ENCODE results near the gene RCOR2. TPM values are rescaled to one million over a fixed set of nuclear protein-coding genes. Genes with fewer than 3 reads are reported as not detected.
A peak's percentile ranks its signal among the peaks of the same experiment; 100 is the strongest.

The RCOR2 gene
- total and polyA plus RNA-seq, 2 of the 13 experiments (the other 11 are each of a cell fraction or from before 2014, with no cell fraction given): 8.3 to 8.5 TPM

- TF ChIP-seq ZNF205 (CRISPR knock-in tag; IDR thresholded peaks at IDR 0.05) (peak; percentile 94), ZNF468 (CRISPR knock-in tag; IDR thresholded peaks at IDR 0.05) (no peak), ATRX (CRISPR knock-in tag; IDR thresholded peaks at IDR 0.05; ENCODE audit: borderline replicate concordance) (no peak), RELA (CRISPR knock-in tag; IDR thresholded peaks at IDR 0.05) (no peak), KDM3A (CRISPR knock-in tag; IDR thresholded peaks at IDR 0.05; ENCODE audit: low read depth) (peak; percentile 84; the same call in 1 of the 2 replicates), TRIM22 (IDR thresholded peaks at IDR 0.05) (no peak), BRD4 (CRISPR knock-in tag; IDR thresholded peaks at IDR 0.05) (no peak), ZNF784 (CRISPR knock-in tag; IDR thresholded peaks at IDR 0.05; ENCODE audit: borderline replicate concordance) (no peak), USF2 (IDR thresholded peaks at IDR 0.05; ENCODE audit: low read depth, low read length) (no peak), USF2 (CRISPR knock-in tag; IDR thresholded peaks at IDR 0.05; ENCODE audit: borderline replicate concordance) (no peak), TSC22D2 (CRISPR knock-in tag; IDR thresholded peaks at IDR 0.05; ENCODE audit: borderline replicate concordance) (no peak), MATR3 (CRISPR knock-in tag; IDR thresholded peaks at IDR 0.05) (no peak), HDAC6 (IDR thresholded peaks at IDR 0.05; ENCODE audit: low read depth, low read length) (no peak), ZNF33A (CRISPR knock-in tag; IDR thresholded peaks at IDR 0.05; ENCODE audit: borderline replicate concordance) (no peak), E2F5 (CRISPR knock-in tag; conservative IDR thresholded peaks at IDR 0.05) (no peak), RBM22 (optimal IDR thresholded peaks at IDR 0.05; ENCODE audit: low read length) (no peak), MAZ (IDR thresholded peaks at IDR 0.05; ENCODE audit: borderline replicate concordance, low read depth, low read length) (no peak), MAZ (CRISPR knock-in tag; IDR thresholded peaks at IDR 0.05; ENCODE audit: low read depth) (peak; percentile 83), ZNF160 (CRISPR knock-in tag; IDR thresholded peaks at IDR 0.05) (no peak), ZSCAN5A (CRISPR knock-in tag; IDR thresholded peaks at IDR 0.05; ENCODE audit: borderline replicate concordance) (no peak), NONO (IDR thresholded peaks at IDR 0.05) (no peak), NONO (CRISPR knock-in tag; conservative IDR thresholded peaks at IDR 0.05) (0 out of 2 replicates have a peak, but pooled peaks have one; percentile 54), FOXO1 (CRISPR knock-in tag; IDR thresholded peaks at IDR 0.05) (0 out of 2 replicates have a peak, but pooled peaks have one; percentile 74), ZNF337 (CRISPR knock-in tag; IDR thresholded peaks at IDR 0.05; ENCODE audit: borderline replicate concordance, low read depth) (0 out of 2 replicates have a peak, but pooled peaks have one; percentile 41)
These were observed 44.8 kb downstream of the RCOR2 start (continued) for GRCh38 chr11:63871962-63872799.

All from HepG2 (cell line).